GM23338 (cell line): ENCODE data around the gene FAM9C. TPM values are rescaled to one million over a fixed set of nuclear protein-coding genes. Genes with fewer than 3 reads are reported as not detected.

Source experiments
- ATAC-seq: fragments of 200-7000 bp; cut with Tn5 transposase; 3 replicates; pipeline ENCODE4 v1.9.1; 2020
- DNase-seq: peaks from one replicate; pipeline ENCODE4 v3.0.0-alpha.2; 2015; ENCODE audit warnings: low spot score
- H2AFZ ChIP-seq: fragments of 200-600 bp; sonication (generic); 2 replicates; pipeline ENCODE4 v1.8.0; 2016; ENCODE audit warnings: antibody characterized with exemption, mild to moderate bottlenecking, moderate library complexity
- H3F3A ChIP-seq: fragments of 200-600 bp; sonication (generic); replicated peaks from 2 replicates; pipeline ENCODE4 v1.8.0; 2017; ENCODE audit warnings: antibody characterized with exemption, mixed run types, low read depth
- H3K27ac ChIP-seq: fragments of 200-600 bp; sonication (generic); 2 replicates; pipeline ENCODE4 v1.6.1; 2016; ENCODE audit warnings: low read depth
- H3K27me3 ChIP-seq: fragments of 200-600 bp; sonication (generic); 2 replicates; pipeline ENCODE4 v1.8.0; 2016; ENCODE audit warnings: mild to moderate bottlenecking, mixed run types, moderate library complexity; ENCODE audit not compliant: insufficient read depth
- H3K36me3 ChIP-seq: fragments of 200-600 bp; sonication (generic); 2 replicates; pipeline ENCODE4 v1.8.0; 2016; ENCODE audit warnings: mild to moderate bottlenecking; ENCODE audit not compliant: insufficient read depth
- H3K4me1 ChIP-seq: fragments of 200-600 bp; sonication (generic); 2 replicates; pipeline ENCODE4 v1.8.0; 2016; ENCODE audit warnings: mild to moderate bottlenecking, moderate library complexity; ENCODE audit not compliant: insufficient read depth
- H3K4me2 ChIP-seq: fragments of 200-600 bp; sonication (generic); 2 replicates; pipeline ENCODE4 v1.7.1; 2017; ENCODE audit warnings: mixed run types
- H3K4me3 ChIP-seq: fragments of 200-600 bp; sonication (generic); 2 replicates; pipeline ENCODE4 v1.6.1; 2016; ENCODE audit warnings: mixed run types
- H3K79me2 ChIP-seq: fragments of 200-600 bp; sonication (generic); replicated peaks from 2 replicates; pipeline ENCODE4 v1.8.0; 2017; ENCODE audit warnings: mild to moderate bottlenecking; ENCODE audit not compliant: insufficient read depth
- H3K9me2 ChIP-seq: fragments of 200-600 bp; sonication (generic); 2 replicates; pipeline ENCODE4 v1.8.0; 2017; ENCODE audit not compliant: insufficient read depth
- H4K20me1 ChIP-seq: fragments of 200-600 bp; sonication (generic); replicated peaks from 2 replicates; pipeline ENCODE4 v1.8.0; 2017; ENCODE audit warnings: mild to moderate bottlenecking; ENCODE audit not compliant: insufficient read depth
- H3K27ac Mint-ChIP-seq: 2 replicates; pipeline ENCODE4 v1.8.0; 2020; ENCODE audit warnings: inconsistent platforms, mild to moderate bottlenecking, moderate library complexity, mixed read lengths
- H3K27me3 Mint-ChIP-seq: 3 replicates; pipeline ENCODE4 v1.8.0; 2022; ENCODE audit warnings: low read depth, mild to moderate bottlenecking, moderate library complexity, mixed read lengths, inconsistent platforms; ENCODE audit not compliant: insufficient read depth, poor library complexity
- H3K36me3 Mint-ChIP-seq: 3 replicates; pipeline ENCODE4 v1.8.0; 2021; ENCODE audit warnings: low read depth, mild to moderate bottlenecking, inconsistent platforms, moderate library complexity, mixed read lengths
- H3K4me1 Mint-ChIP-seq: 3 replicates; pipeline ENCODE4 v1.8.0; 2020; ENCODE audit warnings: mild to moderate bottlenecking, inconsistent platforms, mixed read lengths
- H3K4me3 Mint-ChIP-seq: 3 replicates; pipeline ENCODE4 v1.8.0; 2021; ENCODE audit warnings: moderate library complexity, mild to moderate bottlenecking, inconsistent platforms, mixed read lengths
- H3K9me3 Mint-ChIP-seq: 3 replicates; pipeline ENCODE4 v1.8.0; 2020; ENCODE audit warnings: moderate library complexity, mild to moderate bottlenecking, inconsistent platforms, mixed read lengths
- CREB1 ChIP-seq: fragments of 250-450 bp; sonication (Bioruptor Pico); IDR thresholded peaks from 2 replicates; pipeline ENCODE4 v1.5.0; 2020; ENCODE audit warnings: low read depth, mild to moderate bottlenecking, moderate library complexity
- EZH2 ChIP-seq: fragments of 200-600 bp; sonication (generic); IDR thresholded peaks from one replicate; pipeline ENCODE4 v1.8.0; 2017; ENCODE audit warnings: antibody characterized with exemption, mild to moderate bottlenecking, low read depth; ENCODE audit not compliant: unreplicated experiment
- JUNB ChIP-seq: IDR thresholded peaks from one replicate; pipeline ENCODE4 v1.6.1; 2016; ENCODE audit warnings: antibody characterized with exemption; ENCODE audit not compliant: unreplicated experiment
- POLR2AphosphoS5 ChIP-seq: IDR thresholded peaks from 2 replicates; pipeline ENCODE4 v1.6.1; 2016; ENCODE audit warnings: antibody characterized with exemption, low read depth
- STAT1 ChIP-seq: IDR thresholded peaks from one replicate; pipeline ENCODE4 v1.6.1; 2016; ENCODE audit warnings: antibody characterized with exemption; ENCODE audit not compliant: unreplicated experiment
- ZNF114 ChIP-seq: fragments of 250-450 bp; sonication (Bioruptor Pico); IDR thresholded peaks from 2 replicates; pipeline ENCODE4 v1.5.0; 2020; ENCODE audit warnings: mild to moderate bottlenecking, moderate library complexity
- ZNF331 ChIP-seq: fragments of 250-450 bp; sonication (Bioruptor Pico); IDR thresholded peaks from 2 replicates; pipeline ENCODE4 v1.5.0; 2020; ENCODE audit warnings: low read depth, mild to moderate bottlenecking, moderate library complexity
- polyA plus RNA-seq: library from polyadenylated mRNA; unstranded; fragments of >200 nt; fragmentation: Nextera tagmentation; extraction: Ambion mirVana; gene quantifications from 2 replicates; pipeline ENCODE4 v1.2.1, GENCODE V29; 2016
- total RNA-seq: library from RNA; depleted of rRNA; stranded (reverse); fragments of >200 nt; shearing (Covaris generic); gene quantifications from 2 replicates; pipeline ENCODE4 v1.2.3, GENCODE V29; 2014
- TF ChIP-seq, protein P1 (sequence below): fragments of 250-450 bp; sonication (Bioruptor Pico); IDR thresholded peaks from 2 replicates; pipeline ENCODE4 v1.5.0; 2020; ENCODE audit warnings: mild to moderate bottlenecking, moderate library complexity

Gene FAM9C
- total and polyA plus RNA-seq, 2 experiments from 2014 or later: 0.08 TPM; not detected in 1

DNA sequence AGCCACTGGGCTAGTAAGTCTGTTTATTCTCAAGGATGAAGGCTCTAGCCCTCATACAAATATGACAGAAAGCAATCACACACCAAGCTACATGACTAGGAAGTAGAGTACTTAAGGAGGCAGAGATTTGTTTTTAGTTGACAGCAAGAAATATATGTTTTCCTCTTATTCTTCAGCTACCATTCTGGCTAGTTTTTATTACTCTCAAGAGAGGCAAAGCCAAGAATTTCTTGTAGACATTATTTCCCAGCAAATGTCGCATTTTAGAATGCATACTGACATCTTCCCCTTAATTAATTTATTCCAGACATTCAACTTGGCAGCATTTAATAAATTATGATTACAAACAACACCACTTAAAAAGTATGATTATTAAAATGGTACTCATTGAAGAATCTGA, 23.4 kb upstream of the FAM9C start:
- ATAC-seq (no peak), DNase-seq (no peak)
- no peak overlapping the region for H3K4me3 ChIP-seq
- no peak overlapping the region for H3K27ac ChIP-seq
- H3K36me3 ChIP-seq: no peaks in the 10 kb centered on the region
- no peaks in the 10 kb centered on the region for H3K9me2 ChIP-seq
- no peak overlapping the region for H2AFZ ChIP-seq
- Mint-ChIP-seq H3K36me3 (peaks cover 6% of the 10 kb centered on the region), H3K4me1 (no peaks in the 10 kb centered on the region), H3K27ac (no peak overlapping the region), H3K4me3 (no peak overlapping the region), H3K9me3 (peaks cover 11% of the 10 kb centered on the region), H3K27me3 (peaks cover 2% of the 10 kb centered on the region)
- H4K20me1 ChIP-seq: no peaks in the 10 kb centered on the region
- H3K27me3 ChIP-seq: no peaks in the 10 kb centered on the region
- H3K79me2 ChIP-seq: no peaks in the 10 kb centered on the region
- H3K4me1 ChIP-seq: no peaks in the 10 kb centered on the region
- H3F3A ChIP-seq: no peaks in the 10 kb centered on the region
- no peak for TF ChIP-seq ZNF114 (CRISPR knock-in tag)
- no peak for TF ChIP-seq POLR2AphosphoS5
- TF ChIP-seq ZNF331 (CRISPR knock-in tag): no peak
- no peak for TF ChIP-seq JUNB
- no peak for TF ChIP-seq EZH2
- H3K4me2 ChIP-seq: no peak overlapping the region

DNA sequence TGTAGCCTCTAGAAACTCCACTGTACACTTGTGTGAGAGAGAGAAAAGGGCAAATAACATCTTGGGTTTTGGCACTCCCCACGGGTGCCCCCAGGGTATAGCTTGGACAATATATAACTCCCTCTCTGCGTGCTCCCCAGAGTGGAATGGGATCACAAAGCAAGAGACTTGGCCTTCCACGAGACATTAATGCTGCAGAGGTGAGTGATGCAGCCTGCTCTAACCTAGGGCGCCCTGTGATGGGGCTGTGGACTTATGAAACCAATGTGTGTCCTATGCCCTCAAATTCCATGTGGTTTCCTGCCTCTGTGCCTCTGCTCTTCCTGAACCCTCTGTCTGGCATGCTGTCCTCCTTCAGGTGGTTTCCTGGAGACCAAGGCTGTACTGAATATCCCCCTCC, 22.0 kb upstream of the FAM9C start:
- Mint-ChIP-seq H3K4me3 (no peak overlapping the region), H3K36me3 (peaks cover 13% of the 10 kb centered on the region), H3K4me1 (no peaks in the 10 kb centered on the region), H3K27me3 (peaks cover 2% of the 10 kb centered on the region), H3K9me3 (peaks cover 18% of the 10 kb centered on the region), H3K27ac (no peak overlapping the region)
- ATAC-seq (no peak), DNase-seq (no peak)
- Histone ChIP-seq H3K27me3 (no peaks in the 10 kb centered on the region), H3K27ac (no peak overlapping the region), H2AFZ (no peak overlapping the region), H3K36me3 (no peaks in the 10 kb centered on the region), H3F3A (no peaks in the 10 kb centered on the region), H3K4me3 (no peak overlapping the region), H3K79me2 (no peaks in the 10 kb centered on the region), H3K4me2 (no peak overlapping the region), H3K4me1 (no peaks in the 10 kb centered on the region), H4K20me1 (no peaks in the 10 kb centered on the region), H3K9me2 (no peaks in the 10 kb centered on the region)
- TF ChIP-seq STAT1 (no peak), EZH2 (no peak), JUNB (no peak)

DNA sequence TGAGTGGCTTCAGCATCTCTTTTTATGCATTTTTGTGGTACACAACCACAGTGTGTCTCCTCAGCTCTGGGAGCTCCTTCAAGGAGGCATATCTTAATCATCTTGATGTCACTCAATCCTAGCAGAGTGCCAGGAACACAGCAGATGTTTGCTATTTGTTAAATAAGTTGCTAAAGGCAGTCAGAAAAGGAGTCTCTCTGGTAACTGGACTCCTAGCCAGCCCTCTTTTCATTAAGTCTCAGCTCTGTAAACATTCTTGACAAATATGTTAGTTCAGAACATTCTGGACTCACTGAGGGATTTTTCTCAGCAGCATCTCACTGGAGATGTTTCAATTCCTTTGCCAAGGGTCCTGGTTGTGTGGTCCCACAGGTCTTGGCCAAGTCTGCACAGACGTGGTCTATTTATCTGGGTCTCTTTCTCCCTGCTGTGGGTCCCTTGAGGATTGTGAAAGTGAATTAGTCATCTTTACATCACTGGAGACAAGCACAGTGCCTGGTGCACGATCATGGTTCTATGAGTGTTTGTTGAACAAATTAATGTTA, 20.3 kb upstream of the FAM9C start:
- Histone ChIP-seq H3F3A (no peaks in the 10 kb centered on the region), H3K9me2 (no peaks in the 10 kb centered on the region), H3K4me2 (no peak overlapping the region), H3K4me3 (no peak overlapping the region), H2AFZ (no peak overlapping the region), H3K79me2 (no peaks in the 10 kb centered on the region), H3K27me3 (no peaks in the 10 kb centered on the region), H3K27ac (no peak overlapping the region), H4K20me1 (no peaks in the 10 kb centered on the region), H3K4me1 (no peaks in the 10 kb centered on the region), H3K36me3 (no peaks in the 10 kb centered on the region)
- peaks cover 23% of the 10 kb centered on the region for H3K9me3 Mint-ChIP-seq
- H3K27me3 Mint-ChIP-seq: peaks cover 2% of the 10 kb centered on the region
- H3K36me3 Mint-ChIP-seq: peaks cover 17% of the 10 kb centered on the region
- DNase-seq (no peak), ATAC-seq (no peak)
- H3K27ac Mint-ChIP-seq: no peak overlapping the region
- H3K4me3 Mint-ChIP-seq: no peak overlapping the region
- no peaks in the 10 kb centered on the region for H3K4me1 Mint-ChIP-seq
- no peak for TF ChIP-seq CREB1 (CRISPR knock-in tag)
- TF ChIP-seq, protein P1, sequence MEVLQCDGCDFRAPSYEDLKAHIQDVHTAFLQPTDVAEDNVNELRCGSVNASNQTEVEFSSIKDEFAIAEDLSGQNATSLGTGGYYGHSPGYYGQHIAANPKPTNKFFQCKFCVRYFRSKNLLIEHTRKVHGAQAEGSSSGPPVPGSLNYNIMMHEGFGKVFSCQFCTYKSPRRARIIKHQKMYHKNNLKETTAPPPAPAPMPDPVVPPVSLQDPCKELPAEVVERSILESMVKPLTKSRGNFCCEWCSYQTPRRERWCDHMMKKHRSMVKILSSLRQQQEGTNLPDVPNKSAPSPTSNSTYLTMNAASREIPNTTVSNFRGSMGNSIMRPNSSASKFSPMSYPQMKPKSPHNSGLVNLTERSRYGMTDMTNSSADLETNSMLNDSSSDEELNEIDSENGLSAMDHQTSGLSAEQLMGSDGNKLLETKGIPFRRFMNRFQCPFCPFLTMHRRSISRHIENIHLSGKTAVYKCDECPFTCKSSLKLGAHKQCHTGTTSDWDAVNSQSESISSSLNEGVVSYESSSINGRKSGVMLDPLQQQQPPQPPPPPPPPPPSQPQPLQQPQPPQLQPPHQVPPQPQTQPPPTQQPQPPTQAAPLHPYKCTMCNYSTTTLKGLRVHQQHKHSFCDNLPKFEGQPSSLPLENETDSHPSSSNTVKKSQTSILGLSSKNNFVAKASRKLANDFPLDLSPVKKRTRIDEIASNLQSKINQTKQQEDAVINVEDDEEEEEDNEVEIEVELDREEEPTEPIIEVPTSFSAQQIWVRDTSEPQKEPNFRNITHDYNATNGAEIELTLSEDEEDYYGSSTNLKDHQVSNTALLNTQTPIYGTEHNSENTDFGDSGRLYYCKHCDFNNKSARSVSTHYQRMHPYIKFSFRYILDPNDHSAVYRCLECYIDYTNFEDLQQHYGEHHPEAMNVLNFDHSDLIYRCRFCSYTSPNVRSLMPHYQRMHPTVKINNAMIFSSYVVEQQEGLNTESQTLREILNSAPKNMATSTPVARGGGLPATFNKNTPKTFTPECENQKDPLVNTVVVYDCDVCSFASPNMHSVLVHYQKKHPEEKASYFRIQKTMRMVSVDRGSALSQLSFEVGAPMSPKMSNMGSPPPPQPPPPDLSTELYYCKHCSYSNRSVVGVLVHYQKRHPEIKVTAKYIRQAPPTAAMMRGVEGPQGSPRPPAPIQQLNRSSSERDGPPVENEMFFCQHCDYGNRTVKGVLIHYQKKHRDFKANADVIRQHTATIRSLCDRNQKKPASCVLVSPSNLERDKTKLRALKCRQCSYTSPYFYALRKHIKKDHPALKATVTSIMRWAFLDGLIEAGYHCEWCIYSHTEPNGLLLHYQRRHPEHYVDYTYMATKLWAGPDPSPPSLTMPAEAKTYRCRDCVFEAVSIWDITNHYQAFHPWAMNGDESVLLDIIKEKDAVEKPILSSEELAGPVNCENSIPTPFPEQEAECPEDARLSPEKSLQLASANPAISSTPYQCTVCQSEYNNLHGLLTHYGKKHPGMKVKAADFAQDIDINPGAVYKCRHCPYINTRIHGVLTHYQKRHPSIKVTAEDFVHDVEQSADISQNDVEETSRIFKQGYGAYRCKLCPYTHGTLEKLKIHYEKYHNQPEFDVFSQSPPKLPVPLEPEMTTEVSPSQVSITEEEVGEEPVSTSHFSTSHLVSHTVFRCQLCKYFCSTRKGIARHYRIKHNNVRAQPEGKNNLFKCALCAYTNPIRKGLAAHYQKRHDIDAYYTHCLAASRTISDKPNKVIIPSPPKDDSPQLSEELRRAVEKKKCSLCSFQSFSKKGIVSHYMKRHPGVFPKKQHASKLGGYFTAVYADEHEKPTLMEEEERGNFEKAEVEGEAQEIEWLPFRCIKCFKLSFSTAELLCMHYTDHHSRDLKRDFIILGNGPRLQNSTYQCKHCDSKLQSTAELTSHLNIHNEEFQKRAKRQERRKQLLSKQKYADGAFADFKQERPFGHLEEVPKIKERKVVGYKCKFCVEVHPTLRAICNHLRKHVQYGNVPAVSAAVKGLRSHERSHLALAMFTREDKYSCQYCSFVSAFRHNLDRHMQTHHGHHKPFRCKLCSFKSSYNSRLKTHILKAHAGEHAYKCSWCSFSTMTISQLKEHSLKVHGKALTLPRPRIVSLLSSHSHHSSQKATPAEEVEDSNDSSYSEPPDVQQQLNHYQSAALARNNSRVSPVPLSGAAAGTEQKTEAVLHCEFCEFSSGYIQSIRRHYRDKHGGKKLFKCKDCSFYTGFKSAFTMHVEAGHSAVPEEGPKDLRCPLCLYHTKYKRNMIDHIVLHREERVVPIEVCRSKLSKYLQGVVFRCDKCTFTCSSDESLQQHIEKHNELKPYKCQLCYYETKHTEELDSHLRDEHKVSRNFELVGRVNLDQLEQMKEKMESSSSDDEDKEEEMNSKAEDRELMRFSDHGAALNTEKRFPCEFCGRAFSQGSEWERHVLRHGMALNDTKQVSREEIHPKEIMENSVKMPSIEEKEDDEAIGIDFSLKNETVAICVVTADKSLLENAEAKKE (CRISPR knock-in tag): no peak
